Osteoblast (primary cell): ENCODE results near the gene ARFGAP3. TPM values are rescaled to one million over a fixed set of nuclear protein-coding genes. Genes with fewer than 3 reads are reported as not detected.

ENCODE experiments used
- DNase-seq: peaks from one replicate; pipeline ENCODE4 v3.0.0; 2011; ENCODE audit warnings: low spot score, mixed read lengths; ENCODE audit not compliant: insufficient read length; ENCODE audit errors: missing footprints
- H2AFZ ChIP-seq: 2 replicates; pipeline ENCODE4 v1.6.0; 2011; ENCODE audit warnings: mild to moderate bottlenecking, low read length
- H3K27ac ChIP-seq: 2 replicates; pipeline ENCODE4 v1.5.1; 2011; ENCODE audit warnings: mild to moderate bottlenecking, low read depth, low read length, moderate library complexity
- H3K27me3 ChIP-seq: 2 replicates; pipeline ENCODE4 v1.6.0; 2012; ENCODE audit warnings: mild to moderate bottlenecking, control low read depth, inconsistent platforms, low read length, moderate library complexity; ENCODE audit not compliant: insufficient read depth
- H3K36me3 ChIP-seq: 2 replicates; pipeline ENCODE4 v1.5.1; 2011; ENCODE audit warnings: mild to moderate bottlenecking, low read length, control low read depth, moderate library complexity; ENCODE audit not compliant: insufficient read depth
- H3K4me1 ChIP-seq: 2 replicates; pipeline ENCODE4 v1.5.1; 2011; ENCODE audit warnings: mild to moderate bottlenecking, low read length, control low read depth, moderate library complexity; ENCODE audit not compliant: insufficient read depth
- H3K4me2 ChIP-seq: 2 replicates; pipeline ENCODE4 v1.6.0; 2011; ENCODE audit warnings: mild to moderate bottlenecking, low read length; ENCODE audit not compliant: insufficient read depth
- H3K4me3 ChIP-seq: fragments of 200-600 bp; sonication (generic); 3 replicates; pipeline ENCODE4 v1.5.1; 2012; ENCODE audit warnings: mild to moderate bottlenecking, low read length, inconsistent platforms; ENCODE audit not compliant: insufficient read depth
- H3K79me2 ChIP-seq: 2 replicates; pipeline ENCODE4 v1.6.0; 2012; ENCODE audit warnings: mild to moderate bottlenecking, low read length, control low read depth, inconsistent platforms; ENCODE audit not compliant: insufficient read depth
- H3K9me3 ChIP-seq: 2 replicates; pipeline ENCODE4 v1.5.1; 2011; ENCODE audit warnings: low read depth, low read length, control low read depth
- H4K20me1 ChIP-seq: 2 replicates; pipeline ENCODE4 v1.6.0; 2012; ENCODE audit warnings: mild to moderate bottlenecking, low read length, control low read depth; ENCODE audit not compliant: insufficient read depth
- total RNA-seq: library from RNA; depleted of rRNA; stranded (reverse); fragments of >200 nt; gene quantifications from 2 replicates; pipeline ENCODE4 v1.2.3, GENCODE V29; 2012
- TF ChIP-seq, protein P1 (sequence below): IDR thresholded peaks from 2 replicates; pipeline ENCODE4 v1.5.1; 2011; ENCODE audit warnings: mild to moderate bottlenecking, low read depth, low read length, moderate library complexity; ENCODE audit errors: extremely low read depth

The ARFGAP3 gene
- total RNA-seq, 1 donor = 90.5 TPM

DNA sequence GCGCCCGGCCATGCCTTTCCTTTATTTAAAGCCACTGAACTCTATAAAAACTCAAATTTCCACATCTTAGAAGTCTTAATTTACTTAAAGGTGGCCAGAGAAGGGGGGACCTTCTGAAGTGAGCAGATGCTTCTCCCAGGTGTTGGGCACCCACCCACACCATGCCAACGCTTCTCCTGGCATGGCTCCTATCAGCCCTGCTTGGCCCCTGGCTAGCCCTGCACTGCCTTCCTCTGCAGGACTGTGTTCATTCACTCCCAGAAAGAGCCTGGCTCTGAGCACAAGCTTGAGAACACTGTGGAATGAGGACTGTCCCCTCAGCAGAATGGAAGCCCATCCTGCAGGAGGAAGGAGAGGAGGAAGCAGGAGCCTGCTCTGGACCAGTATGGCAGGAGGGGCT lies 34.6 kb upstream of the ARFGAP3 start:
- peaks cover 19% of the 10 kb centered on the region for H3K36me3 ChIP-seq
- DNase-seq = peak; percentile 35
- H3K4me2 ChIP-seq = no peak overlapping the region
- TF ChIP-seq, protein P1, sequence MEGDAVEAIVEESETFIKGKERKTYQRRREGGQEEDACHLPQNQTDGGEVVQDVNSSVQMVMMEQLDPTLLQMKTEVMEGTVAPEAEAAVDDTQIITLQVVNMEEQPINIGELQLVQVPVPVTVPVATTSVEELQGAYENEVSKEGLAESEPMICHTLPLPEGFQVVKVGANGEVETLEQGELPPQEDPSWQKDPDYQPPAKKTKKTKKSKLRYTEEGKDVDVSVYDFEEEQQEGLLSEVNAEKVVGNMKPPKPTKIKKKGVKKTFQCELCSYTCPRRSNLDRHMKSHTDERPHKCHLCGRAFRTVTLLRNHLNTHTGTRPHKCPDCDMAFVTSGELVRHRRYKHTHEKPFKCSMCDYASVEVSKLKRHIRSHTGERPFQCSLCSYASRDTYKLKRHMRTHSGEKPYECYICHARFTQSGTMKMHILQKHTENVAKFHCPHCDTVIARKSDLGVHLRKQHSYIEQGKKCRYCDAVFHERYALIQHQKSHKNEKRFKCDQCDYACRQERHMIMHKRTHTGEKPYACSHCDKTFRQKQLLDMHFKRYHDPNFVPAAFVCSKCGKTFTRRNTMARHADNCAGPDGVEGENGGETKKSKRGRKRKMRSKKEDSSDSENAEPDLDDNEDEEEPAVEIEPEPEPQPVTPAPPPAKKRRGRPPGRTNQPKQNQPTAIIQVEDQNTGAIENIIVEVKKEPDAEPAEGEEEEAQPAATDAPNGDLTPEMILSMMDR = no peak
- H3K9me3 ChIP-seq = no peaks in the 10 kb centered on the region
- no peaks in the 10 kb centered on the region for H3K27me3 ChIP-seq
- no peaks in the 10 kb centered on the region for H3K4me1 ChIP-seq
- H3K27ac ChIP-seq = no peak overlapping the region
- no peak overlapping the region for H3K4me3 ChIP-seq
- no peak overlapping the region for H2AFZ ChIP-seq
- peaks cover 33% of the 10 kb centered on the region for H3K79me2 ChIP-seq
- peaks cover 18% of the 10 kb centered on the region for H4K20me1 ChIP-seq

DNA sequence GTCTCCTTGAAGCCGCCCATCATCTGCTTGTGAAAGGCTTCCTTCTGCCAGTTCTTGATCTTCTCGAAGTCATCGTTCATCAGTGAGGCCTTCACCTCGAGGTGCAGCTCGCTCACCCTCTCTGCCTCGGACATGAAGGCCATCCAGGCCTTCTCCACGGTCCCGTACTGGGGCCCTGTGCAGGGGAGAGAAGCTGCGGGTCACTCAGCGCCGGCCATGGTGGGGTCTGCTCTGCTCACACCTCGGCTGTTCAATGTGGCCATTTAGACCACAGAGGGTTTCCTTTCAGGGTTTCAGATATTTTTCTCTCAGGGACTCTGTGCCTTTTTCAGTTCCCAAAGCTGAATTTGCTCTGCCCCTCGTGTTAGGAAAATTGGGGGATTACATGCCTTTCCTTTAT lies 33.9 kb upstream of the ARFGAP3 start:
- peaks cover 18% of the 10 kb centered on the region for H4K20me1 ChIP-seq
- H3K36me3 ChIP-seq = peaks cover 25% of the 10 kb centered on the region

DNA sequence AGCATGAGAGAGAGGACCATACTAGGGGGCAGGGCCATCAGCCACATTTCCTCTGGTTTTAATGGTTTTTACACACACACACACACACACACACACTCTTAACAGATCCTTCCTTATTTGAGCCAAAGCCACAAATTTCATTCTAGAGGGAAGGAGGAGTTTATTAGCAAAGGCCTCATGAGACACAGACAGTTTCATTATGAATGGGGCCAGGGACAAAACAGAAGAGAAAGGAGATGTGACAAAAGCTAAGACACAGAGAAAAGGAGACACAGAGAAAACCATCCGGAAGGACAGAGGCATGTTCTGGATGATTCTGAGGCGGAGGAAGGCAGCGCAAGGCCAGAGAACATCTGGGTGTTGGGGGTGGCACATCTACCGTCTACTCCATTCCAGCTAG lies 32.2 kb upstream of the ARFGAP3 start:
- Histone ChIP-seq H3K36me3 (peaks cover 34% of the 10 kb centered on the region), H3K4me2 (no peak overlapping the region), H3K4me3 (no peak overlapping the region)

More for the DNA sequence above, 33.9 kb upstream of the ARFGAP3 start:
- Histone ChIP-seq H3K4me2 (no peak overlapping the region), H3K9me3 (no peaks in the 10 kb centered on the region), H2AFZ (no peak overlapping the region), H3K27ac (no peak overlapping the region), H3K4me3 (no peak overlapping the region), H3K27me3 (no peaks in the 10 kb centered on the region), H3K79me2 (peaks cover 26% of the 10 kb centered on the region), H3K4me1 (no peaks in the 10 kb centered on the region)
- DNase-seq = peak; percentile 43
- TF ChIP-seq, protein P1 = no peak

More for the DNA sequence above, 32.2 kb upstream of the ARFGAP3 start:
- no peak overlapping the region for H3K27ac ChIP-seq
- no peak for DNase-seq
- no peaks in the 10 kb centered on the region for H3K27me3 ChIP-seq
- no peaks in the 10 kb centered on the region for H3K4me1 ChIP-seq
- no peaks in the 10 kb centered on the region for H3K9me3 ChIP-seq
- no peak overlapping the region for H2AFZ ChIP-seq
- H3K79me2 ChIP-seq = peaks cover 13% of the 10 kb centered on the region
- TF ChIP-seq, protein P1 = no peak
- peaks cover 15% of the 10 kb centered on the region for H4K20me1 ChIP-seq
